Stimulated activated CD8-positive, alpha-beta memory T cell treated with anti-CD3 and anti-CD28 coated beads, Interleukin-7, amount 100 ng/mL, for 1 hour (primary cell): ENCODE results near the gene HGS.

Experiments used
- DNase-seq, 2 donors: peaks; one replicate each; pipeline ENCODE4 v3.0.0-alpha.2; 2020; ENCODE audit warnings: low read depth in 2 of 2

The HGS gene

GRCh38 chr17:81686614-81687013 lies 2.8 kb downstream of the HGS start:
- no peak for DNase-seq

GRCh38 chr17:81687770-81688541 lies 4.1 kb downstream of the HGS start:
- no peak for DNase-seq

- DNase-seq: no peak
Measured at GRCh38 chr17:81688616-81689015, 4.8 kb downstream of the HGS start.

- DNase-seq: no peak
Measured at GRCh38 chr17:81690066-81690465, 6.3 kb downstream of the HGS start.

GRCh38 chr17:81690549-81690948 lies 6.7 kb downstream of the HGS start:
- no peak for DNase-seq

GRCh38 chr17:81691196-81691595 lies 7.4 kb downstream of the HGS start:
- no peak for DNase-seq

- no peak for DNase-seq
Measured at GRCh38 chr17:81691608-81692007, 7.8 kb downstream of the HGS start.

- no peak for DNase-seq
Measured at GRCh38 chr17:81693509-81694210, 9.8 kb downstream of the HGS start.

GRCh38 chr17:81694810-81695209 lies 11.0 kb downstream of the HGS start:
- DNase-seq: no peak

- no peak for DNase-seq
Measured at GRCh38 chr17:81695211-81695610, 11.4 kb downstream of the HGS start.

- DNase-seq: no peak
Measured at GRCh38 chr17:81695801-81696200, 12.0 kb downstream of the HGS start.

GRCh38 chr17:81696218-81696941 lies 12.6 kb downstream of the HGS start:
- no peak for DNase-seq

- DNase-seq: no peak
Measured at GRCh38 chr17:81697261-81698044, 13.6 kb downstream of the HGS start.

- DNase-seq: no peak
Measured at GRCh38 chr17:81700353-81701287, 16.8 kb downstream of the HGS start.

GRCh38 chr17:81701288-81702071 lies 17.7 kb downstream of the HGS start:
- DNase-seq: no peak

GRCh38 chr17:81702934-81703746 lies 19.3 kb downstream of the HGS start, which contains the start of gene MRPL12:
TSS of gene MRPL12 (plus strand) at chr17:81703367. CDS start at chr17:81703502, 135 bp downstream.
- peak; percentile 73 to 84 for DNase-seq

GRCh38 chr17:81703747-81704654 lies 20.2 kb downstream of the HGS start:
- DNase-seq: no peak
